HTR-8/SVneo (cell line): ENCODE measurements around the gene USP9X.
"Not testable (repeated sequence)": the region's sequence is repeated elsewhere in the genome, so short reads cannot be mapped to it uniquely, and the experiment has no call there.

ENCODE experiments used
- DNase-seq: peaks from one replicate; pipeline ENCODE4 v3.0.0; 2011; ENCODE audit warnings: low spot score, mixed read lengths; ENCODE audit not compliant: insufficient read length
- FAIRE-seq: peaks from 2 replicates; lab custom pipeline; 2011; peaks lifted over from hg19 to GRCh38; lab: Jason Lieb, UNC

USP9X gene

DNA sequence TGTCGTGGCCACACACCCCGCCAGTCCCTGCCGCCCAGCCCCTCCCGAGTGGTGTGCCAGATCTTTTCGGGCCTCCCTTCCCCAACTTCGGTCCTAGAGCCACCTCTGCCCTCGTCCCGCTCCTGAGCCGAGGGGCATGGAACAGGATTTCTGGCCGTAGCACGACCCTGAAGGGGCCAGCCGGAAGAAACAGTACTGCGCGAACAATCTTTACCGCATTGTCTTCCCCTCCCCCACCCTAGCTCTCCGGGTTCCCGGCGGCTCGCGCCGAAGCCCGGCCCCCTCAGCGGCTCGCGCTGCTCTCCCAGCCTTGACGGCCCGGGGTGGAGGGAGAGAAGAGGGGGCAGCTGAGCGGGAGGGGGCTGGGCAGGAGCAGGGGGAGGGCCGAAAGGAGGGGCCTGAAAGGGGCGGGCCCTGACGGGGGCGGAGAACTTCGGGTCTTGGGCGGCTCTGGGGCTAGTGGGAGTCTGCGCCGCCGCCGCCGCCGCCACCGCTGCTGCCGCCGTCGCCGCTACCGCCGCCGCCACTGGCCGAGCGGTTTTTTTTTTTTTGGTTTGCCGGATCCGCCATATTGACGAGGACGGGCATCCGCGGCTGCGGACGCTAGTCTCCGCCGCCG is at the start of gene USP9X:
USP9X (plus strand) TSS at position 553 of the 619 bp plus-strand sequence. CDS start 38,184 bp downstream, outside the sequence.
- FAIRE-seq (no peak), DNase-seq (peak; percentile 51)

GRCh38 chrX:41035582-41035981 is 49.7 kb upstream of the USP9X start:
- DNase-seq = no peak
- no peak for FAIRE-seq

- no peak for FAIRE-seq
- no peak for DNase-seq
Measured at GRCh38 chrX:41036668-41037326, 48.4 kb upstream of the USP9X start.

GRCh38 chrX:41043196-41043595 is 42.0 kb upstream of the USP9X start:
- no peak for FAIRE-seq

GRCh38 chrX:41043674-41044345 is 41.4 kb upstream of the USP9X start:
- FAIRE-seq (no peak), DNase-seq (no peak)

More at GRCh38 chrX:41043196-41043595, 42.0 kb upstream of the USP9X start:
- DNase-seq = no peak

GRCh38 chrX:41045960-41046567 is 39.2 kb upstream of the USP9X start:
- no peak for DNase-seq

GRCh38 chrX:41047878-41048534 is 37.2 kb upstream of the USP9X start:
- DNase-seq (no peak), FAIRE-seq (no peak)

More at GRCh38 chrX:41045960-41046567, 39.2 kb upstream of the USP9X start:
- FAIRE-seq = no peak

- FAIRE-seq (no peak), DNase-seq (no peak)
Measured at GRCh38 chrX:41050359-41050758, 34.9 kb upstream of the USP9X start.

DNA sequence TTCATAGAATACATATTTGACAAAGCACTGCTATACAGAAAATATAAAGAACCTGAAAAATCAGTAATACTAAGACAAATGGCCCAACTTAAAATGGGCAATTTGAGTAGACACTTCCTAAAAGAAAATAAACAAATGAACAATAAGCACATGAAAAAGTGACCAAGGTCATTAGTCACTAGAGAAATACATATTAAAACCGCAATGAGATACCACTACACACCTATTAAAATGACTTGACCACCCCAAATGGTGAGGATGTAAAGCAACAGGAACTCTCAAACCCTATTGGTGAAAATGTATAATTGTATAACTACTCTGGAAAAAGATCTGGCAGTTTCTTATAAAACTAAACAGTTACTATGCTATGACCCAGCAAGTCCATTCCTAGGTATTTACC is 34.0 kb upstream of the USP9X start:
- no peak for DNase-seq
- FAIRE-seq = no peak

GRCh38 chrX:41055740-41056139 is 29.5 kb upstream of the USP9X start:
- DNase-seq = no peak
- no peak for FAIRE-seq

- peak; percentile 74 for FAIRE-seq
- DNase-seq = not testable (repeated sequence)
Measured at GRCh38 chrX:41063276-41063675, 22.0 kb upstream of the USP9X start.

- no peak for FAIRE-seq
- DNase-seq = no peak
Measured at GRCh38 chrX:41064018-41064417, 21.2 kb upstream of the USP9X start.

DNA sequence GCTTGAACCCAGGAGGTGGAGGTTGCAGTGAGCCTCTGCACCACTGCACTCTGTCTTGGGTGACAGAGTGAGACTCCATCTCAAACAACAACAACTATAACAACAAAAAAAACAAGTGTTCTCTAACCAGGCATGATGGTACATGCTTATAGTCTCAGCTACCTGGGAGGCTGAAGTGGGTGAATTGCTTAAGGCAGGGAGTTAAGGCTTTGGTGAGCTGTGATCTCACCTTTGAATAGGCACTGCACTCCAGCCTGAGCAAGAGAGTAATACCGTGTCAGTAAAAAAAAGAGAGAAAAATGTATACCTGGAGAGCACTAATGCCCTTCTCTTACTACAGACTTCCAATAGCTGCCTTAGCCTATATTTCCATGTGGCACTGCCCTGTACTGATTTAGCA is 18.9 kb upstream of the USP9X start:
- DNase-seq (no peak), FAIRE-seq (no peak)

- no peak for FAIRE-seq
- no peak for DNase-seq
Measured at GRCh38 chrX:41066969-41067368, 18.3 kb upstream of the USP9X start.

DNA sequence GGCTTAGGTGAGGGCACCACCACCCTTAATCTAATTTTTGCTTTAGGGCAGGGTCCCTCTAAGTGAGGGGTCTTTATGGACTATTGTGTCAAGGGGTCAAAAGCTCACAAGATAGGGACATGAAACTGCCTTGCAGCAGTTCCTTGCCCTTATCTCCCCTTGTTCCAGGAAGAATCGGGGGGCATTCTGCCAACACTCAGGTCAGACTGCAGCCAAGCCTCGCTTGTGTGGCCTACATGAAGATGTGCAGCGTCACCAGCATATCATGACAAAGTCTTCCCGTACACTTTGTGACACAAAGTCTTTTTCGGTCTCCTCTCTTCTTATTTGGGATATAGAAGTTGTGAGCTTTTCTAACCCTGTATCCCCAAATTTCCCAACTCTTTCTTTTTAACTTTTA is 17.5 kb upstream of the USP9X start:
- DNase-seq (no peak), FAIRE-seq (no peak)

GRCh38 chrX:41076742-41077141 is 8.5 kb upstream of the USP9X start:
- FAIRE-seq (no peak), DNase-seq (no peak)

GRCh38 chrX:41081821-41082220 is 3.4 kb upstream of the USP9X start:
- DNase-seq = no peak
- FAIRE-seq = no peak

DNA sequence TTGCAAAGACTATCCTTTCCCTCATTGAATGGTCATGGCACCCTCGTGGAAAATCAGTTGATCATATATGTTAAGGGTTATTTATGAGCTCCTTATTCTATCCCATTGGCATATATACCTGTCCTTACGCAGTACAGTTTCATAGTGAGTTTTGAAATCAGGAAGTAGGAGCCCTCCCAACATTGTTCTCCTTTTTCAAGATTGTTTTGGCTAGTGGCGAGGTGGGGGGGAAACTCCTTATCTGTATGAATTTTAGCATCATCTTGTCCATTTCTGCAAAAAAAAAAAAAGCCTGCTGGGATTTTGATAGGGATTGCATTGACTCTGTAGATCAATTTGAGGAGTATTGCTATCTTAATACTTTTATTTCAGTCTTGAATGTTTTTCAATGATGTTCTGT is 2.5 kb upstream of the USP9X start:
- DNase-seq (no peak), FAIRE-seq (no peak)

- DNase-seq (peak; percentile 71), FAIRE-seq (peak; percentile 99)
Measured at GRCh38 chrX:41084044-41084892, 977 bp upstream of the USP9X start.

GRCh38 chrX:41085512-41085877 is 250 bp downstream of the USP9X start:
- FAIRE-seq (no peak), DNase-seq (no peak)
